ENCODE results near the gene RABGGTA.

Gene RABGGTA

DNA sequence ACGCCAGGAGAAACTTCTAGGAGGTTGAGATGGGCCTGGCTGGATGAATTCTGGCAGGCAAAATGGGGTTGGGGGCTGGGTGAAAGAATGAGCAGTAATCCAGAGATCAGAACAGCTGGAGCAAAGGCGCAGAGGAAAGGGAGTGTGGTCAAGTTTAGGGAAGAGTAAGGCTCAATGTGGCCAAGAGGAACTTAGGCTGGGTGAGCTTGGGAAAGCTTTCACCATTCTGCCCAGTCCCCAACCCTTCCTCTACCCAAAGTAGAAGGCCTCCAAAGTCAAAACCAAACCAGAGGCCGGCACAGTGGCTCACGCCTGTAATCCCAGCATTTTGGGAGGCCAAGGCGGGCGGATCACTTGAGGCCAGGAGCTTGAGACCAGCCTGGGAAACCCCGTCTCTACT lies 10.2 kb upstream of the RABGGTA start:
- H3K27ac ChIP-seq = peak overlapping the region; percentile 84
- DNase-seq (ENCODE audit: low read depth, low spot score) = no peak

DNA sequence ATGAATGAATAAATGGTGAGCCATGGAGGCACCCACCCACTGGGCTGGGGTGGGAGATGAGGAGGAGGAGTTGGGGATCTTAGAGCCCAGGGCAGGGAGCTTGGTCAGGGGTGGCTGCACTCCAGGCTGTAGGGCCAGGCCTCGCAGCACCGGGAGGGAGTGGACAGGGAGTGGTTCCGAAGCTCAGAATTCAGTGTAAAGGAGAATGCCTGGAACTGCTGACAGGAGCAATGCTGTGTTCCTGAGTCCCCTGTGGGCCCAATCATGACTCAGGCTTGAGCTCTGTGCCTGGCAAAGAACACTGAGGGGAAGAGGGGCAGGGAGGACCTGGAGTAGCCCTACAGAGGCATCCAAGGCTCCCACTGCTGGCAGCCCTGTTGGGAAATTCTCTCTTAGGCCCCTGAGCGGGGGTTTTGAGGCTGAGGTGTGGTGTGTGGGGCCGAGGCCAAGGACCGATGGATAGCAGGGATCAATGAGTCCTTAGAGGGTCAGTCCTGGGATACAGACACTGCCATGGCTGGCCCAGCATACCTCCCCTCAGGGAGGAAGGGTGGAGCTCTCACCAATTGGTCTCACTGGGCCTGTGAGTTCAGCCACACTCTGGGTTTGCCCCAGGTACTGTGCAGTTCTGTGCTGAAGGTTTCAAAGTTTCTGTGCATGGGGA lies 9.5 kb upstream of the RABGGTA start:
- DNase-seq (ENCODE audit: low read depth, low spot score) = no peak
- H3K27ac ChIP-seq = peak overlapping the region; percentile 84

DNA sequence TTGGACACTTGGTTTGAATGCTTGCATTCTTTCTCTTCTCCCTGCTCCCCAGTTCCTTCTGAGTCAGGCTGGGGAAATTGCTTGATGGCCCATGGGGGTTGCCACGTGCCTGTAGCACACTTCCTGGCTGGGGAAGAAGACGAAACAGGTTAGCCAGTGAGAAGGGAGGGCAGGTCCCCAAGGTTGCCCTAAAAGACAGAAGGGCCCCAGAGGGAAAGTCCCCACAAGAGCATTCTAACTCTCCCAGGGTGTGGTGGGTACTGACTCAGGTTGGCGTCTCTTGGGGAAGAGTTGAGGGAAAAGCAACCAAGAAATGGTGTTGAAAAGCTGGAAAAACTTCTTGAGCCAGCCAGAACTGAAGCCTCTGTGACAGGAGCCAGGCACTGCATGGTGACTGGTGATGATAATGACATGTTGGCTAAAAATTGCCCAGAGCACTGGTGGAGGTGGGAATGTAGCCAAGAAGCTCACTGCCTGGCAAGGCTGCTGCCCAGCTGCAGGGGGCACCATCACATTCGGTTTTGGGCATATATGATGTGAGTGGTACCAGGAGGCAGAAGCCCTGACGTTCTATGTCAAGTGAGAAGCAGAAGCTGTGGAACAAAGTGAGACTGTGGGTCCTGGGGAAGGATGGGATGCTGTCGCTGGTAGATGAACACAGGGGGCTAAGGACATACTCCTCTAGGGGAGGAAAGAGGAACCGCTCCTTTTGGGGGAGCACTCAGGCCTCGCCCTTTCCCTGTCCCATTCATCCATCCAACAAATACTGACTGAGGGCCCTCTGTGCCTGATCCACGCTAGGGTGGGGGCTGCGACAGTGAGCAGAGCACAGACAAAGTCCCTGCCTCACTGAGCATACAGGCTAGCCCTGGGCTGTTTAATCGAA lies 8.1 kb upstream of the RABGGTA start:
- peak overlapping the region; percentile 84 for H3K27ac ChIP-seq
- DNase-seq (ENCODE audit: low read depth, low spot score) = peak; percentile 39

DNA sequence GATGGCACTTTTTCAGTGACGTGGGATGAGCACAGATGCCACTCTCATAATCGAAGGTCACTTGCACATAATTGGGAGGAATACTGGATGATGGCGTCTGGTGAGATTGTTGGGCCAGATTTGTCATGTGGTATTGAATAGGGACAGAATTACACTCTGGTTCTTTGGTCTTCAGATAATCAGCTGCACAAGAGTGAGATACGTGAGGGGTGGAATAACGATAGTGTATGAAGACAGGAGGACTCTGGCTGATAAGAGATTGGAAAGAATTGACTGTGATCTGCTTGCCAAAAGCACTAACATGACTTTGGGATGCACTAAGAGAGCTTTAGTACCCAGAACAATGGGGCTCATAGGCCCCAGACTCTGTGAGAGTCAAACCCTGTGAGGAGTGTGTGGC lies 7.0 kb upstream of the RABGGTA start:
- DNase-seq (ENCODE audit: low read depth, low spot score) = no peak
- H3K27ac ChIP-seq = peak overlapping the region; percentile 84

DNA sequence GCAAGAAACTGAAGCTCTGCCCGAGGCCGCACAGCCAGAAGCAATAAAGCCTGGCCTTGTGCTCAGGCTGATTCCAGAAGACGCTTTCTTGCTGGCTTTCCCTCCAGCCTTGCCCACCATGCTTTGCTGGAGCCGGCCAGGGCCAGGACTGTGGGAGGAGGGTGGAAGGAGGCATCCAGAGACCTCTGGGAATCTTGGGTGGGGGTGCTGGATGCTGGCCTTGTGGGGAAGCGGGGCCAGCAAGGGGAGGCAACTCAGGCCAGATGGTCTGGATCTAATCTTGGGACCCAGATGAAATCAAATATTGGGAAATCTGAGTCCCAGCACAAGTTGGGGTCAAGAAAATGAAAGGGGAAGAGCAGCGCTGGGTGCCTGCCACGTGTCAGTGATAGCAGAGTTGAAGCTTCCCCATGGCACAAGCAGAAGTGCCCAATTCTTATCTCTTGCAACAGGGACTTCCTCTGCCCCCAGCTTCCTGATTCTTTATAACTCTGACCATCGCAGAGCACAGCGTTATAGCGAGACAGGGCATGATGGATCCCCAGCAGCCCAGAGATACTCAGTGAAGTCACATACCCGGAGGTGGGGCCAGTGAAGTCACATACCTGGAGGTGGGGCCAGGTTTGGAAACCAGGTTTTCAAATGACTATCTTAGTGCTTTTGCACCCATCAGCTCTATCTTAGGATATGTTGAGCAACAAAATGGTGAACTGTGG lies 6.4 kb upstream of the RABGGTA start:
- no peak overlapping the region for H3K27ac ChIP-seq

DNA sequence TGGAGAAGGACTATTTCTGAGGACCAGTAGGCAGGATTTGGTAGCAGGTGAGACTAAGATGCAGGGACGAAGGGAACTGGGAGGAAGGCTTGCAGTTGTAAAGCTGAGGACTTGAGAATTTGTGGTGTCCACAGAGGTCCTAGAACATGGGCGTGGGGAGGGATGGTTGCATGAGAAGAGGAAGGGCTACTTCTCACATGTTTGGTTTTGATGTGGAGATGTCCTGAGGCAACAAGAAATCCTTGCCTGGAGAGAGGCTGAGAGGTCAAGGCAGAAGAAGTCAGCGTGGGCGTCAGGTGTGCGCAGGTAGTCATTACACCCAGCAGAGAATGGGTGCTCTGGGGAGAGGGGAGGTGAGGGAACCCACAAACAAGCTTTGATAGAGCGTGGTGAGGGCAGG lies 5.7 kb upstream of the RABGGTA start:
- H3K27ac ChIP-seq = no peak overlapping the region

More for the DNA sequence above, 6.4 kb upstream of the RABGGTA start:
- no peak for DNase-seq (ENCODE audit: low read depth, low spot score)

DNA sequence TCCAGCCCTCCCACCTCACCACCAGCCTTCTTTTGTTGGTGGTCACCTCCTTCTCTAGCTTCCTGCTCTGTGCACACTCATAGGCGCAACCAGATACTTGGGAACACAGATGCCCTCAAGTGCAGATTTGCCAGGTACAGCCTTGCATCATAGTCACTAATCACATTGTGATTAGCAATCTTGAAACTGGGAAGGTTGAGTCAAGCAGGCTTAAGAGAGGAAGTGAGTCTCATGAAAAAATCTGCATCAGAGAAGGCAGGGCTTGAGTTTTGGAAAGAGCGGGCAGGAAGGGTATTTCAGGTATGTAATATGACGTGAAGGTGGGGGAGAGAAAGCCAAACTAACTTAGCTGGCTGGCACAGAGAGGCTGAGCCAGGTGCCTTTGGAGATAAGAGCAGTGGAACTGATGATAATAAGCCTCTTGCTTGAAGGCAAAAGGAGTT lies 2.7 kb upstream of the RABGGTA start:
- DNase-seq (ENCODE audit: low read depth, low spot score) = peak; percentile 99
- peak overlapping the region; percentile 100 for H3K27ac ChIP-seq

More for the DNA sequence above, 5.7 kb upstream of the RABGGTA start:
- DNase-seq (ENCODE audit: low read depth, low spot score) = no peak

DNA sequence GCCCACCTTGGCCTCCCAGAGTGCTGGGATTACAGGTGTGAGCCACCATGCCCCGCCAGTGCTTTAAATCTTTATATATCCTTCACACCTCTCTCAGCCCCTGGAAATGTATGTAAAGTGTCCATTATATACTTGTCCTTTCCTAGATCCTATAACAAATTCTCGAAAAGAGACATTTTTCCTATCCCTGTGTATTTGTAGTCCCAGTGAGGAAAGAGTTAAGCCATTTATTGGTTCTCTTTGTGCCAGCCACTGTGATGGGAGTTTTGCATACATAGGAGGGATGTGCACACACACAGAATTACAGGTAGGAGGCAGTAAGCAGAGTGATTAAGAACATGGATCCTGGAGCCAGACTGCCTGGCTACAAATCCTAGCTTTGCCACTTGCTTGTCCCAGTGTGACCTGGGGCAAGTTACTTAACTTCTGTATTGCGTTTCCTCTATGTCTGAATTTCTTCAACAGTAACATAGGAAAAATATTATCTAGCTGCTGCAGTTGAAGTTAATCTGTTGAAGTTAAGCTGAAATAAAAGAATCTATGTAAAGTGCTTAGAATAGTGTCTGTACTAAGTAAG lies 2.1 kb upstream of the RABGGTA start:
- DNase-seq (ENCODE audit: low read depth, low spot score) = peak; percentile 43
- H3K27ac ChIP-seq = peak overlapping the region; percentile 100

DNA sequence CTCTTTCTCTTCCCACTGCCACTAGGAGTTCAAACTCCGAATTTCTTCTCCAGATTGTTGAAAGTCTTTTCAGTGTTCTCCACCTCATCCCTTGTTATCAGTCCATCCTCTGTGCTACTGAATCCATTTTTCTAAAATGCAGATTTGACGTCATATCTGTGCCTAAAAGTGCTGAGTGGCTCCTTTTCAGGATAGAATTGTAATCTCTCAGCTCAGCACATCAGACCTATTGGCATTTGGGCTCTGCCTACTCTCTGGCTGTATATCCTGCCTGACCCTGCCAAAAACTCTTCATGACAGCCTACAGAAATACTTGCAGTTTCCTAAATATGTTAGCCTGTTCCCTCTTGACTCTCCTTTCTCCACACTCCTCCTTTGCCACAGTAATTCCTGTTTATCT lies 1.1 kb upstream of the RABGGTA start:
- H3K27ac ChIP-seq = peak overlapping the region; percentile 100

GRCh38 chr14:24271834-24272263 lies 452 bp upstream of the RABGGTA start:
- peak overlapping the region; percentile 100 for H3K27ac ChIP-seq

More for the DNA sequence above, 1.1 kb upstream of the RABGGTA start:
- no peak for DNase-seq (ENCODE audit: low read depth, low spot score)

DNA sequence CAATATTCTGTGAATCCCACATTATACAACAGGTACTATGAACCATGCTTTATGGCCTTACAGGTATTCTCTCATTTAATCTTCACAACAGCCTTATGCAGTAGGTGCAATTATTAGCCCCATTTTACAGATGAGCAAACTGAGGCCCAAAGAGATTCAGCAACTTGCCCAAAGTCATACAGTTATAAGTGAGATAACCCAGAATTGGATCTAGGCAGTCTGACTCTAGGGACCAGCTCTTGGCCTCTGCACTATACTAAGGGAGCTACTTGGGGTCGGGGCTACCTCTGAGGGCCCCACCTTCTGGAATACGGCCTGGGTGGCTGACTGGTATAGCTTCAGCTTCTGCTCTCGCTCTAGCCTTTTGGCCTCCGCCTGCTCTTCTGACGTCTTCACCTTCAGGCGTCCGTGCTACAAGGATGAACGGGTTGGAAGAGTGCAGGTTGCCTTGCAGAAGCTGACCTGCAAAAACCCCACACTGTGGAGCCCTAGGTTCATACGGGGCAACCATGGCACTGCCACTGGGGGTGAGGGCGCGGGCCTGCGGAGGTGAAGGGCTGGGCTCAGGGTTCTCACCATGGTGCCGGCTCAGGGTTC lies 762 bp downstream of the RABGGTA start:
- no peak for DNase-seq (ENCODE audit: low read depth, low spot score)
- peak overlapping the region; percentile 100 for H3K27ac ChIP-seq

More at GRCh38 chr14:24271834-24272263, 452 bp upstream of the RABGGTA start:
- no peak for DNase-seq (ENCODE audit: low read depth, low spot score)

DNA sequence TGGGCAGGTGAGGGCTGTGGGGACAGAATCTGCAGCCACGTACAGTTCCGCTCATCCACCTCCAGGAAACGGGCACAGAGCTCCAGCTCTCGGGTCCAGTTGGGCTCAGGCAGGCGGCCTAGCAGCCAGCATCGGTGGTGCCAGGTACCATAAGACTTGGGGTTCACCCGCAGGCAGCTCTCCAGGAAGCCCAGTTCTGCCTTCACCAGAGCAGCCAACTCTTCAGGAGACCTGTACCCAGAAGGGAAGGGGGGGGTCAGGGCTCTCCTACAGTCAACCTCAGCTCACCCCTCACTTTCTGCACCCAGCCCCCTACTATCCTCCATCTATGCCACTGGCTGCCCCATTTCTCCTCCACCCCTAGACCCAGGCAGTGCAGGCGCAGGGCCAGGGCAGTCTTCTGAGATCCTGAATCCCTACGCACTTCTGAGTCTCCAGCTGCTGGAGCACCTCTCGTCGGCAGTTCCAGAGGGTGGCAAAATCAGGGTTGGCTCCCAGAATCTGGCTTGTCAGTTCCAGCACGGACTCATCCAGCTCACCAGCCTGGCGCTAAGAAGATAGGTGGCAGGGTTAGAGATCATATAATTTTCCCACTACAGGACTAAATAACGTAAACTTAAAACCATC lies 1.4 kb downstream of the RABGGTA start:
- H3K27ac ChIP-seq = peak overlapping the region; percentile 100
- DNase-seq (ENCODE audit: low read depth, low spot score) = no peak

- no peak overlapping the region for H3K27ac ChIP-seq
- no peak for DNase-seq (ENCODE audit: low read depth, low spot score)
Observed at GRCh38 chr14:24269368-24269767, 2.0 kb downstream of the RABGGTA start.

DNA sequence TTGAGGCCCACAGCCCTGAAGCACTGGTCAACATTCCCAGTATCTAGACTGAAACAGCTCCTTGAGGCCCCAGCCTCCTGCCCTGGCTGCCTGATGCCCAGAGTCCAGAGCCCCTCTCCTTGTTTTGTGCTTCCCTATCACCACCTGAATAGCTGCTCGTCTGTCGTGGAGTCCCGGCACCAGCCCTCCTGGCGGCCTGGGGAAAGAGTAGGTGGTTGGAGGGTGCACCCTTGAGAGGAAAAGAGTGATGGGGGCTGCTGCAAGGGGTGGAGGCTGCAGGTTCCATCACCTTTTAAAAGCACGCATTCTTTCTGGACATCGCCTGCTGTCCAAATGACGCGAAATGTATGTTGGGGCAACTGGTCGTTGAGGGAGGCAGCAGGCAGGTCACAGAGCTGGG lies 3.2 kb downstream of the RABGGTA start:
- no peak overlapping the region for H3K27ac ChIP-seq
- DNase-seq (ENCODE audit: low read depth, low spot score) = no peak

- no peak for DNase-seq (ENCODE audit: low read depth, low spot score)
Observed at GRCh38 chr14:24267516-24267915, 3.9 kb downstream of the RABGGTA start.

DNA sequence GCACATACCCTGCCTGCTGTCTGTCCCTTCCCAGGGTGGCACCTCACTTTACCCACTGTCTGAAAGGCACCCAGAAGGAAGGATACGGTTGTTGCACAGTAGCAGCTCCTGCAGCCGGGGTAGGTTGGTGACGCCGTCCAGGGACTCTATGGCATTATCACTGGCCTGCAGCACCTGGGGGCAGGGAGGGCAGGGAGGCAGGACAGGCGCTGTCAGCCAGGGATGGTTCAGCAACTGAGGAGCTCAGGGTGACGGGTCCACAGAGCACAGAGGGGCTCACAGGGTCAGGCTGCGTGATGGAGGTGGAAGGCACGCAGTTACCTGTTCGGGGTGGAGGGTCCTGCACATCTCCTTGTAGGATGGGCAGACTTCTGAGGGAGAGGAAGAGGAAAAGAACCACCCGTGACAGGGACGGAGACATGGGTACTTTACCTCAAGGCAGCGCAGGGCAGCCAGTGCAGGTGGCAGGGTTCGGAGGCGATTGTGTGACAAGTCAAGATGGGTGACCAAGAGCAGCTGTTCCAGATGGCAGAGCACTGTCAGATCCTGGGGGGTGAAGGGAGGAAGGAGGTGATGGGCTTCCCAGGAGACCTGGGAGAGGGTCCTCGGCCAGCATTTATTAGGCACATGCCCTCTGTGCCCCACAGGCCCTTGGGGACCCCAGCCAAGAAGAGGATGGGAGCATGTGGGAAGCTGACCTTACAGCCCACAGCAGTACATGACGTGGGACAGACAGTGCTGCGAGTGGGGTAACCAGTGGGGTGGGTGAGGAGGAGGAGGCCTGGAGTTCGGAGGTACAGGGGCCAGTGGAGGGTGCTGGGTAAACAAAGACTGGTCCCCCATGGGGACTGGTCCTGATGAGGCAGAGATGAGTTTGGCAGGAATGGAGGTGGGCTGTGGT lies 4.8 kb downstream of the RABGGTA start:
- no peak for DNase-seq (ENCODE audit: low read depth, low spot score)
- H3K27ac ChIP-seq = peak overlapping the region; percentile 92

More at GRCh38 chr14:24267516-24267915, 3.9 kb downstream of the RABGGTA start:
- no peak overlapping the region for H3K27ac ChIP-seq

GRCh38 chr14:24264298-24264697 lies 7.1 kb downstream of the RABGGTA start:
- H3K27ac ChIP-seq = peak overlapping the region; percentile 92
- DNase-seq (ENCODE audit: low read depth, low spot score) = peak; percentile 70

GRCh38 chr14:24263848-24264247 lies 7.5 kb downstream of the RABGGTA start:
- DNase-seq (ENCODE audit: low read depth, low spot score) = no peak
- peak overlapping the region; percentile 92 for H3K27ac ChIP-seq
